Measurements from ENCODE around the gene ZNF595.

DNA sequence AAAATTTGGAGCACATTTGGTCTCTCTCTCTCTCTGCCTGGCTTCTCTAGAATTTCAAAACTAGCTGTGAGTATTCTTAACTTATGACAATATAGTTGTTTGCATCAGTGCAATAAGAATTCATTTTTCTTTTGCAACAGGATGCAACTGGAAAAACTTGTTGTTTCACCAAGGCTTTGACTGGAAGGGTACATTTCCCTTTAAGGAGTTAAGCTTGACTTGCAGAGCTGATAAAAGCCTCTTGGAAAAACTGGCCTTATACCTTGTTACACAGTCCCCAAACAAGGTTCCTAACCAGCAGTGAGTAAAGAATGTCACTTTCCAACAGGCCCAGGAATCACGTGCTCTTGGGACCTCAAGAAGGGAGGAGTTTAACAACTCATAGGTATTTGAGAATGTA is 45.3 kb downstream of the ZNF595 start:
- TF ChIP-seq EZH2phosphoT487 (IDR thresholded peaks at IDR 0.05; ENCODE audit: insufficient read depth, low read depth) (no peak), EZH2 (IDR thresholded peaks at IDR 0.05; ENCODE audit: insufficient read depth, poor library complexity, severe bottlenecking) (no peak)
